ENCODE results near the gene S100Z. TPM values are rescaled to one million over a fixed set of nuclear protein-coding genes. Genes with fewer than 3 reads are reported as not detected.

The S100Z gene
- total and polyA plus RNA-seq, 9 of the 15 experiments (the other 6 are each of a cell fraction or from before 2014, with no cell fraction given) = 0.15 to 0.42 (median 0.20) TPM; not detected in 6

GRCh38 chr5:76952795-76953536 lies 103.2 kb downstream of the S100Z start, which contains the start of gene CRHBP:
CRHBP (plus strand) TSS chr5:76953045; CDS start chr5:76953135, 90 bp downstream.
- intact Hi-C loops (cut with micrococcal nuclease) = no loop called here
- no peak within 1 kb of the TSS for H3K4me3 ChIP-seq

More at GRCh38 chr5:76952795-76953536, 103.2 kb downstream of the S100Z start, which contains the start of gene CRHBP:
- in situ Hi-C loops (cut with MboI) = no loop called here
- Histone ChIP-seq H4K20me1 (replicated peaks; ENCODE audit: control insufficient read depth, insufficient read depth, low read length) (no peaks in the 10 kb centered on the region), H3K9me1 (ENCODE audit: control insufficient read depth, insufficient read depth, low read length) (no peaks in the 10 kb centered on the region), H3K27ac (ENCODE audit: extremely low read depth, low read depth, low read length) (no peak within 1 kb of the TSS), H3K9ac (ENCODE audit: insufficient read depth in 1 of 2, low read depth in 2 of 2, low read length in 2 of 2) (no peak within 1 kb of the TSS), H3K79me2 (ENCODE audit: control insufficient read depth, insufficient read depth, low read length) (no peaks in the 10 kb centered on the region), H3K9me3 (replicated peaks; ENCODE audit: control insufficient read depth, insufficient read depth, low read depth, low read length) (no peaks in the 10 kb centered on the region), H3K27me3 (ENCODE audit: control insufficient read depth in 2 of 2, insufficient read depth in 2 of 2, low read length in 2 of 2) (no peaks in the 10 kb centered on the region; a peak in 1 of 5 replicates), H3K4me1 (replicated peaks in 1 of 2; ENCODE audit: control insufficient read depth in 2 of 2, insufficient read depth in 2 of 2, low read length in 2 of 2) (0 out of 5 replicates have a peak, but pooled peaks cover 0 to 7% of the 10 kb centered on the region in 2 experiments), H2AFZ (ENCODE audit: low read depth, low read length) (no peak within 1 kb of the TSS), H3K4me2 (ENCODE audit: insufficient read depth, low read length) (no peak within 1 kb of the TSS), H3K36me3 (ENCODE audit: control insufficient read depth, insufficient read depth, low read length) (no peaks in the 10 kb centered on the region)
- 57% methylated on average over 22 of the region's 23 CpGs for WGBS (ENCODE audit: insufficient coverage, low coverage, missing lambda C conversion rate)
- DNase-seq (ENCODE audit: extremely low read depth in 1 of 4, low spot score in 3 of 4) = no peak
- FAIRE-seq = no peak
- no peak for ATAC-seq
- TF ChIP-seq HIVEP1 (CRISPR knock-in tag; IDR thresholded peaks at IDR 0.05) = no peak
- TF ChIP-seq MTA2 (IDR thresholded peaks at IDR 0.05; ENCODE audit: low read depth) = no peak
- no peak for TF ChIP-seq PBX2 (CRISPR knock-in tag; IDR thresholded peaks at IDR 0.05; ENCODE audit: low read depth)
- TF ChIP-seq PBX2 (tag; conservative IDR thresholded peaks at IDR 0.05; ENCODE audit: low read depth) = no peak
- no peak for TF ChIP-seq FOXP1 (CRISPR knock-in tag; IDR thresholded peaks at IDR 0.05)
- TF ChIP-seq HNRNPUL1 (IDR thresholded peaks at IDR 0.05; ENCODE audit: low read length) = no peak
- TF ChIP-seq LCOR (CRISPR knock-in tag; IDR thresholded peaks at IDR 0.05) = no peak
- TF ChIP-seq ZNF707 (CRISPR knock-in tag; conservative IDR thresholded peaks at IDR 0.05) = no peak
- TF ChIP-seq CUX1 (CRISPR knock-in tag; IDR thresholded peaks at IDR 0.05) = no peak
- TF ChIP-seq GATA2 (CRISPR knock-in tag; IDR thresholded peaks at IDR 0.05) = no peak
- no peak for TF ChIP-seq CHAMP1 (IDR thresholded peaks at IDR 0.05)
- POLR2A ChIA-PET = no interaction called here
- BruUV-seq (replicated peaks) = no TSS peak
- CTCF ChIA-PET (ENCODE audit: low intra/inter-chr PET ratio) = no interaction called here
